Midbrain (tissue), 1 donor: ENCODE measurements around the gene CYRIA.

ENCODE experiments used
- DNase-seq: peaks from one replicate; lab custom pipeline; 2025; lab: John Stamatoyannopoulos, UW

CYRIA gene

DNA sequence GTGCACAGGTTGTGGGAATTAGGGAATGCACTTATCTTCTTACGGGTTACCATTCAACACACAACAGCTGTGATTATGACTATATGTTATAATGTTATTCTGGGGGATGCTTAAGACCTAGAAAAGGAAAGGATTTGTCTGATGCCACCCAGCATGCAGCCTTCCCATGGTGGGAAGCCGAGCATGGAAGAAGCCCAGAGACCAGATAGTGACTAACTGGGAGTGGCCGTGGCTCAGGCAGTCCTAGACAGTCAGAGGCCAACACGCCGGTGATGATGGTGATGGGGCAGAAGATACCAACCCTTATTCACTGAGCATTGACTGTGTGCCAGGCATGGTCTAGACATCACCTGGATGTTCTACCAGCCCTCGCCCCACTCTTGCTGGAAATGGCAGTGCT is 35.9 kb downstream of the CYRIA start:
- no peak for DNase-seq

DNA sequence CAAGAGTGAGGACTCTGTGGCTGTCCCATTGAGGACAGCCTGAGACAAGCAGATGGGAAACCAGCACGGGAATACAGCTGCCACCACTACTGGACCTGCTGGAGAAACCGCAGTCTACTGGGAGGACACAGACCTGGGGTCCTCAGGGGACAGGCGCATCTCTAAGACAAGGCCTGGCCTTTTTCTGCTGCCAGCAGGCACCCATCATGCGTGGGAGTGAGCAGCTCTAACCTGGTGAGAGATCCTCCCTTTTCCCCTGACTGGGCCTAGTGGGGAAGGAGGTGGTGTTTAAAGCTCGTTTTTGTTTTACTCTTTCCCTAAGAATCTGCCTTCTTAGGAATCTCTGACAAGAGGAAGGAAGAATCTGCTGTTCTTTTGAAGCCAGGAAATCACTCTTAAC is 36.6 kb downstream of the CYRIA start:
- DNase-seq: no peak

- DNase-seq: no peak
These were observed 37.3 kb downstream of the CYRIA start for GRCh38 chr2:16628314-16628713.

- no peak for DNase-seq
These were observed 38.5 kb downstream of the CYRIA start for GRCh38 chr2:16626997-16627605.

DNA sequence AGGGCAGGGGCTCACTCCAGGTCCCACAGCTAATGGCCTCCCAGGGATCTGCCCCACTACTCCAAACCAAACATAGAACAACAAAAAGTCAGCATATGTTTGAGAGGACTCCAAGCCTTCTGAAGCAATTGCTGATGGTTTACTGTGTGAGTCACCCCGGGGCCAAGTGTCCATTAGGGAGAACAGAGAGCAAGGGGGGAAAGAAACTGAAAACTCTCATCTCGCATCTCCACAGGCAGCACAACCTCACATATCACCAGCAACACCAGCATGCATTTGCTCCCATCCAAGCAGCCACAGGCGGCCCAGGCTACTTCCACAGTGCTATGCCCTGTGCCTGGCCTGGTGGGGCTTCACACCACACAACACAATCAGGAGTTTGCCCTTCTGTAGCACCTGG is 39.1 kb downstream of the CYRIA start:
- DNase-seq: no peak

GRCh38 chr2:16625759-16626158 is 39.9 kb downstream of the CYRIA start:
- no peak for DNase-seq

DNA sequence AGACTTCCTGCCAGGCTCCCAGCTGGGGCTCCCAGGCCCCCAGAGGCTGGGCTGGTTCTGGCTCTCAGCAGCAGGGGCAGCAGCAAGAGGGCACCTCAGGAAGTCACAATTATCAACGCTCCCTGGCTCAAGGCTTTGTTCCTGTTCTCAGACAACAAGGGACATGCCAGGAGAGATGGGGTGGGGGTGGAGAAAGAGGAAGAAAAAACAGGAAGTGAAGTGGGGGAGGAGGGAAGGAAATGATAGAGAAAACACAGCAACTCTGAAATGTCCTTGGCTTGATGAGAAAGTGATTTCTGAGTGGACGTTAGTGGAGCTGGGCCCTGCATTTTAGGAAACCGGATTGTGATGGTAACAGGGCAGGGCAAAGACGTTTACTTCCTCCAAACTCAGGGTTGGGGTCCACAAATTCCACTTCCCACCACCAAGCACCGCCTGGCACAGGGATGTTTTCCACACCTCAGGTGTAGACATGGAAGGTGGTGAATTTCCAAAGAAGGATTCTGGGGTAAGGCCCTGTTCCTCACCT is 40.4 kb downstream of the CYRIA start:
- peak; percentile 39 for DNase-seq

DNA sequence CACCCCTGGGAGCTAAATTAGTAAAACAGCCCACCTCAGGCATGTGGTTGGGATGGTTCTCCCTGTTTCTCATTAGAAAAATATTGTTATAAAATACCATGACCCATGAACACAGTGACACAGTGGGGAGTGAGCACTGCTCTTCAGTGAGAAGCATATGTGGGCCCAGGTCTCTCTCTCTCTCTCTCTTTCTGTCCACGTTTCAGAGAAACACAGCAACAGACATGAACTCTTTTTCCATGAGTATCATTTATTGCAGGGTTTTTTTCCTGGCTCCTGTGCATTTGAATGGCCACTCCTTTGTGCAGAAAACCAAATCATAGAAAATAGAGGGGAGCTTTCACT is 41.2 kb downstream of the CYRIA start:
- DNase-seq: no peak

DNA sequence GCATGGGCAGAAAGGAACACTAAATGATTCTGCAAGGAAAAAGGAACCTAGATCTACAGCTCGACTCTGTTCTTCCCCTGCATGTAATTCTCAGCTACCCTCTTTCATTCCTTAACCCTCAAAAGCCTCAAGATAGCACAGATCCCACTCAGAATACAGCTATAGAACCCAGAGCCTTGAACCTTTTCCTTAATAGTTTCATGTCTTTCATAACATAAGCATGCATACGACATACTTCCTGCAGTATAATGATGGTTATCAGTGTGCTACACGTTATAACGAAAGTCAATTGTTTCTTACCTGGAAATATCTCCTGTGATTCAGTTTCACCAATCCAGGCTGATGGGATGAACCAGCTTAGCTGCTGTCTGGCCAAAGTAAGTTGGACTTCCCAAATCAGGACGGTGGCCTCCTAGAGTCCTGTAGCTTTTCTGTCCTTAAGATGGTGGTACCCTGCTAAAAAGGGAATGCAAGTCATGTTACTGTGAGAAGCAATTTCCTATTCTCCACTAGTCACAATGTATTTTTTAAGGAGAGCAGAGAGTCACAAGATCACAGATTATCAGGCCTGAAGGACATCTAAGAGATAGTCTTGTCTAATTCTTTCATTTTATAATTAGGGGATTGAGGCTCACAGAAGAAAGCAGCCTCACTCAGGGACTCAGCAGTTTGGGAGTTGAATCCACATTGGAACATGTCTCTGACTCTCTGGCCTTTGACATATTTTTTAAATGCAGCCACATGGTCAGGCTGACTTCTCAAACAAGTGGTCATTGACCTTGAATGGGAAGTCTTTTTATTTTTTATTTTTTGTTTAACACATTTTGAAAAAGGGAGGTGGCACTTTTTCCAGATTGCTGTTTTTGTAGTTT is 41.8 kb downstream of the CYRIA start:
- no peak for DNase-seq

DNA sequence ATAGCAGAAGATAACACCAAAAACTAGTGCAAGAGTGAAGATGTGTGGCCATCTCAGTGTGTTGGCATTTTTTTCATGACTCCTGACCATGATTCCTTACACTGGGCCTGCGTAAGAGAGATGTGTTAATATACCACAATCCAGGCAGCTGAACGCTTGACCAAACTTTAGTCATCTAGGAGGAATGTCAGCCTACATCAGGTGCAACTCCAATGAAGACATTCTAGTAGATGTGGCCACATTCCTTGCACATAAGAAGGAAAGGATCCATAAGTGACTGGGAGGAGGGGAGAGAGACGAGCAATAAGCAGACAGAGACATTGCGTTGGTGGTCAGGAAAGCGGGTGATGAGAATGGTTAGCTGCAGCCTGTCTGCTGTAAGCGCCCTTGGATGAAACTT is 42.6 kb downstream of the CYRIA start:
- DNase-seq: no peak

GRCh38 chr2:16622399-16622968 is 43.1 kb downstream of the CYRIA start:
- DNase-seq: no peak

DNA sequence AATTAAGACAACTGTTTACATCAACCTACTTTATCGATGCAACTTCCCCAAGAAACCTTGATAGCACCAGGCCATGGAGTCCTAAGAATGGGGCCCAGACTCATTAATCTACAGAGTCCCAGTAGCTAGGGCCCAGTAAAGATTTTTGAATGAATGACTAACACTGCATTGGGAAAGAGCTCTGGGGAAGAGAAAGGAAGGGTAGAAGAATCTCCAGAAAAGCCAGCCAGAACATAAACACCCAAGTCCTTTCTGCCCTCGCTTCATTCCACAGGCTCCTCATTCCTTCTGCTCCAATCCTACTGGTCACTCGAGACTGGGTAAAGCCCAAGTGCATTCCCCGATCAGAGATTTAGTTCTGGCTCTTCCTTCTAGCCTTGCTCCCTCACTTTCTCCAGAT is 44.3 kb downstream of the CYRIA start:
- DNase-seq: no peak

DNA sequence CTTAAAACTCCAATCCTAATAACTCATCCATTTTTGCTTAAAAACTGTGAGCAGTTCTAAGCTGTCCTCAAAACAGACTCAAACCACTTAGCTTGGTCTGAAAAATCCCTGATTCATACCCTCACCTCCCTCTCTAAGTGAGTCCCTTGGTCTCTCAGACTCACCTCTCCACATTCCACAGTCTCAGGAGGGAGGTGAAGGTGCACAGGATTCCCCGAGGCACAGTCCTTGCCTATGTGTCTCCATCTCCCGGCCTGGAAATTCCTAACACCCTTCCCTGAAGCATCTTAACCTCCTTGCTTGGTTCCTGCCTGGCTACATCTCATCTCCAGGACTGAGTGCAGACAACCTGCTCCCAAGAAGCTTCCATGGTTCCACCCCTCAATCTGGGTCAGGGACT is 45.0 kb downstream of the CYRIA start:
- DNase-seq: no peak

GRCh38 chr2:16619576-16620245 is 45.9 kb downstream of the CYRIA start:
- DNase-seq: no peak

GRCh38 chr2:16617282-16618266 is 48.1 kb downstream of the CYRIA start:
- peak; percentile 61 for DNase-seq
